Bronchial epithelial cell (primary cell): ENCODE results near the gene TRAF1. TPM values are rescaled to one million over a fixed set of nuclear protein-coding genes. Genes with fewer than 3 reads are reported as not detected.

Experiments used
- DNase-seq: peaks from one replicate; pipeline ENCODE4 v3.0.0-alpha.2; 2010; ENCODE audit warnings: low read depth
- FAIRE-seq: peaks from 2 replicates; lab custom pipeline; 2011; peaks lifted over from hg19 to GRCh38; lab: Jason Lieb, UNC
- H3K27me3 ChIP-seq: 2 replicates; pipeline ENCODE4 v1.5.1; 2011; ENCODE audit warnings: low read length; ENCODE audit not compliant: control insufficient read depth, insufficient read depth
- H3K36me3 ChIP-seq: 2 replicates; pipeline ENCODE4 v1.5.1; 2011; ENCODE audit warnings: low read length; ENCODE audit not compliant: control insufficient read depth, insufficient read depth
- H3K4me3 ChIP-seq: 2 replicates; pipeline ENCODE4 v1.5.1; 2011; ENCODE audit warnings: mild to moderate bottlenecking, low read depth, low read length, control low read depth
- CTCF ChIP-seq: IDR thresholded peaks from 2 replicates; pipeline ENCODE4 v1.5.1; 2011; ENCODE audit warnings: mild to moderate bottlenecking, moderate library complexity, low read length, control low read depth, inconsistent platforms; ENCODE audit not compliant: insufficient read depth, severe bottlenecking
- total RNA-seq: library from RNA; depleted of rRNA; stranded (reverse); fragments of >200 nt; gene quantifications from 2 replicates; pipeline ENCODE4 v1.2.1, GENCODE V29; 2014

The TRAF1 gene
- total RNA-seq, 1 donor from 2014 or later = 0.79 TPM

GRCh38 chr9:120944948-120945347 lies 18.4 kb upstream of the TRAF1 start:
- TF ChIP-seq CTCF = no peak
- Histone ChIP-seq H3K27me3 (no peaks in the 10 kb centered on the region), H3K4me3 (no peak overlapping the region), H3K36me3 (no peaks in the 10 kb centered on the region)
- FAIRE-seq = no peak
- DNase-seq = no peak

GRCh38 chr9:120944434-120944843 lies 17.8 kb upstream of the TRAF1 start:
- no peak overlapping the region for H3K4me3 ChIP-seq
- peak; percentile 98 for DNase-seq
- no peaks in the 10 kb centered on the region for H3K27me3 ChIP-seq
- TF ChIP-seq CTCF = no peak
- no peaks in the 10 kb centered on the region for H3K36me3 ChIP-seq
- FAIRE-seq = peak; percentile 68

GRCh38 chr9:120942186-120943001 lies 15.8 kb upstream of the TRAF1 start:
- FAIRE-seq = no peak
- no peak for DNase-seq
- Histone ChIP-seq H3K4me3 (no peak overlapping the region), H3K27me3 (no peaks in the 10 kb centered on the region), H3K36me3 (no peaks in the 10 kb centered on the region)
- no peak for TF ChIP-seq CTCF

- peak; percentile 89 for DNase-seq
- FAIRE-seq = no peak
- TF ChIP-seq CTCF = no peak
Measured at GRCh38 chr9:120941046-120941770, 14.6 kb upstream of the TRAF1 start.

GRCh38 chr9:120940573-120940972 lies 14.0 kb upstream of the TRAF1 start:
- Histone ChIP-seq H3K36me3 (no peaks in the 10 kb centered on the region), H3K27me3 (no peaks in the 10 kb centered on the region), H3K4me3 (no peak overlapping the region)
- DNase-seq (no peak), FAIRE-seq (no peak)
- no peak for TF ChIP-seq CTCF

More at GRCh38 chr9:120941046-120941770, 14.6 kb upstream of the TRAF1 start:
- Histone ChIP-seq H3K4me3 (no peak overlapping the region), H3K27me3 (no peaks in the 10 kb centered on the region), H3K36me3 (no peaks in the 10 kb centered on the region)
